ENCODE data around the gene DNASE1L1. TPM values are rescaled to one million over a fixed set of nuclear protein-coding genes. Genes with fewer than 3 reads are reported as not detected.

The DNASE1L1 gene
- total RNA-seq, 1 experiment from 2014 or later: 8.8 TPM

DNA sequence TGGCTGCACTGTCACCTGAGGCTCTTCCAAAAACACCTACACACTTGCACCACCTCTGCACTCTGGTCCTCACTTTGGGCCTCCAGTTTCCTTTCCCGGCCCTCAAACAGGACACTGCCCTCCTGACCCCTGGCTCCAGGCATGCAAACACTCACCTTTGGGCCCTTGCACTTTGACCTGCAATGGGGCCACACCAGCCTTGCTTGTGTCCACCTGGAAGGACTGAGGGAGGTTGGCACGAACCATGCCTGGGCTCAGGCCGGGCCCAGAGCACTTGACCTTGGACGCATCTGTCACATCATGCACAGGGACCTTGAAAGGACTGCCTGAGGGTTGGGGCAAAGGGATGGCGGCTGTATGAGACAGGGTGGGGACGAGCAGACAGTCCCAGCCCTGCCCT lies 50.2 kb downstream of the DNASE1L1 start:
- BruUV-seq (replicated peaks): no TSS peak
- TF ChIP-seq, protein P1, sequence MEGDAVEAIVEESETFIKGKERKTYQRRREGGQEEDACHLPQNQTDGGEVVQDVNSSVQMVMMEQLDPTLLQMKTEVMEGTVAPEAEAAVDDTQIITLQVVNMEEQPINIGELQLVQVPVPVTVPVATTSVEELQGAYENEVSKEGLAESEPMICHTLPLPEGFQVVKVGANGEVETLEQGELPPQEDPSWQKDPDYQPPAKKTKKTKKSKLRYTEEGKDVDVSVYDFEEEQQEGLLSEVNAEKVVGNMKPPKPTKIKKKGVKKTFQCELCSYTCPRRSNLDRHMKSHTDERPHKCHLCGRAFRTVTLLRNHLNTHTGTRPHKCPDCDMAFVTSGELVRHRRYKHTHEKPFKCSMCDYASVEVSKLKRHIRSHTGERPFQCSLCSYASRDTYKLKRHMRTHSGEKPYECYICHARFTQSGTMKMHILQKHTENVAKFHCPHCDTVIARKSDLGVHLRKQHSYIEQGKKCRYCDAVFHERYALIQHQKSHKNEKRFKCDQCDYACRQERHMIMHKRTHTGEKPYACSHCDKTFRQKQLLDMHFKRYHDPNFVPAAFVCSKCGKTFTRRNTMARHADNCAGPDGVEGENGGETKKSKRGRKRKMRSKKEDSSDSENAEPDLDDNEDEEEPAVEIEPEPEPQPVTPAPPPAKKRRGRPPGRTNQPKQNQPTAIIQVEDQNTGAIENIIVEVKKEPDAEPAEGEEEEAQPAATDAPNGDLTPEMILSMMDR (IDR thresholded peaks at IDR 0.05; ENCODE audit: insufficient read depth in 1 of 2, low read depth in 1 of 2, low read length in 1 of 2, severe bottlenecking in 1 of 2, unreplicated experiment in 1 of 2): no peak
- Histone ChIP-seq H3K4me3 (ENCODE audit: low read depth, low read length) (no peak overlapping the region), H3K36me3 (ENCODE audit: control insufficient read depth, insufficient read depth, low read length) (peaks cover 3% of the 10 kb centered on the region), H3K4me1 (no peaks in the 10 kb centered on the region), H3K27me3 (replicated peaks; ENCODE audit: control insufficient read depth, insufficient read depth, low read length) (no peaks in the 10 kb centered on the region), H3K9me3 (no peaks in the 10 kb centered on the region)
- intact Hi-C loops (cut with micrococcal nuclease; ENCODE audit: unreplicated experiment): no loop called here
- ChIA-PET POLR2A (no interaction called here), CTCF (no interaction called here)
- peaks cover 85% of the 10 kb centered on the region for H3K36me3 Mint-ChIP-seq (ENCODE audit: insufficient read depth, unreplicated experiment)
- no peaks in the 10 kb centered on the region for H3K9me3 Mint-ChIP-seq (ENCODE audit: unreplicated experiment)
- peak overlapping the region; percentile 25 for H3K4me3 Mint-ChIP-seq (ENCODE audit: unreplicated experiment)
- H3K4me1 Mint-ChIP-seq (ENCODE audit: low read depth, unreplicated experiment): no peaks in the 10 kb centered on the region
- H3K27me3 Mint-ChIP-seq (ENCODE audit: insufficient read depth, unreplicated experiment): no peaks in the 10 kb centered on the region
- peak overlapping the region; percentile 81 for H3K27ac Mint-ChIP-seq (ENCODE audit: unreplicated experiment)
- DNase-seq: no peak

DNA sequence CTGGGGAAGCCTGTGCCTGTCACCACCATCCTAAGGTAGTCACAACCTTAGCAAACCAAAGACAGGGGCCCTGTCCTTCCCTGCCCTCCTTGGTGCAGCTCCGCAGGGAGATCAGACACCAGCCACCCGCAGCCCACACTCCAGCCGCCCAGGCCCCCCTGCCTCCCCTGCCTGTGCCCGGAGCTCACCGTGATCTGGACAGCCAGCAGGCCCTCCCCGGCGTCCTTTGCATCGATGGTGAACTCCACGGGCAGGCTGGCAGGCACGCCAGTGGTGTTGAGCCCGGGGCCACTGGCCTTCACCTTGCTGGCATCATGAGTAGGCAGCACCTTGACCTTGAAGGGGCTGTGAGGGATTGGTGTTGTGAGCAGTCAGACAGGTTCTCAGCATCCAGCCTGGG lies 51.0 kb downstream of the DNASE1L1 start:
- Mint-ChIP-seq H3K36me3 (ENCODE audit: insufficient read depth, unreplicated experiment) (peaks cover 86% of the 10 kb centered on the region), H3K27me3 (ENCODE audit: insufficient read depth, unreplicated experiment) (no peaks in the 10 kb centered on the region), H3K27ac (ENCODE audit: unreplicated experiment) (no peak overlapping the region), H3K4me1 (ENCODE audit: low read depth, unreplicated experiment) (no peaks in the 10 kb centered on the region), H3K9me3 (ENCODE audit: unreplicated experiment) (no peaks in the 10 kb centered on the region), H3K4me3 (ENCODE audit: unreplicated experiment) (no peak overlapping the region)
- TF ChIP-seq, protein P1 (IDR thresholded peaks at IDR 0.05; ENCODE audit: insufficient read depth in 1 of 2, low read depth in 1 of 2, low read length in 1 of 2, severe bottlenecking in 1 of 2, unreplicated experiment in 1 of 2): no peak
- ChIA-PET POLR2A (no interaction called here), CTCF (no interaction called here)
- H3K36me3 ChIP-seq (ENCODE audit: control insufficient read depth, insufficient read depth, low read length): peaks cover 3% of the 10 kb centered on the region
- no peak for DNase-seq
- intact Hi-C loops (cut with micrococcal nuclease; ENCODE audit: unreplicated experiment): no loop called here
- H3K9me3 ChIP-seq: no peaks in the 10 kb centered on the region
- H3K27me3 ChIP-seq (replicated peaks; ENCODE audit: control insufficient read depth, insufficient read depth, low read length): no peaks in the 10 kb centered on the region
- no TSS peak for BruUV-seq (replicated peaks)
- no peak overlapping the region for H3K4me3 ChIP-seq (ENCODE audit: low read depth, low read length)
- no peaks in the 10 kb centered on the region for H3K4me1 ChIP-seq

DNA sequence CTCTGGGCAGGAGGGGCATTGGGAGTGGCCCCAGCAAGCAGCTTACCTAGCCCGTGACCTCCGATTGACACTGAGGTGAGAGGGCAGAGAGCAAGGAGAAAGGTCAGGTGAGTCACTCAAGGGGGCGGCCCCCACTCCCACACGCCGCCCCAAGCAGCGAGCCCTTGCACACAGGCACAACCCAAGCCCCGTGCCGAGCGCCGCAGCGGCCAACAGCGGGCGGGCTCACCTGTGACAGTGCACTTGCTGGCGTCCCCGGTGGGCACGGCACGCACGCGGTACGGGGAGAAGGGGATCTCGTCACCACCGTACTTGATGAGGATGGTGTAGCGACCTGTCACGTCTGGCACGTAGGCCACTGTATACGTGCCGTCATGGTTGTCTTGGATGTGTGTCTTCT lies 51.8 kb downstream of the DNASE1L1 start:
- no peak for DNase-seq
- TF ChIP-seq, protein P1 (IDR thresholded peaks at IDR 0.05; ENCODE audit: insufficient read depth in 1 of 2, low read depth in 1 of 2, low read length in 1 of 2, severe bottlenecking in 1 of 2, unreplicated experiment in 1 of 2): no peak
- no peak overlapping the region for H3K27ac Mint-ChIP-seq (ENCODE audit: unreplicated experiment)
- intact Hi-C loops (cut with micrococcal nuclease; ENCODE audit: unreplicated experiment): no loop called here
- no peaks in the 10 kb centered on the region for H3K27me3 ChIP-seq (replicated peaks; ENCODE audit: control insufficient read depth, insufficient read depth, low read length)
- H3K4me1 ChIP-seq: no peaks in the 10 kb centered on the region
- H3K9me3 ChIP-seq: no peaks in the 10 kb centered on the region
- no peaks in the 10 kb centered on the region for H3K9me3 Mint-ChIP-seq (ENCODE audit: unreplicated experiment)
- H3K4me3 Mint-ChIP-seq (ENCODE audit: unreplicated experiment): no peak overlapping the region
- peaks cover 86% of the 10 kb centered on the region for H3K36me3 Mint-ChIP-seq (ENCODE audit: insufficient read depth, unreplicated experiment)
- no peak overlapping the region for H3K4me3 ChIP-seq (ENCODE audit: low read depth, low read length)
- ChIA-PET CTCF (no interaction called here), POLR2A (no interaction called here)
- H3K4me1 Mint-ChIP-seq (ENCODE audit: low read depth, unreplicated experiment): no peaks in the 10 kb centered on the region
- peaks cover 3% of the 10 kb centered on the region for H3K36me3 ChIP-seq (ENCODE audit: control insufficient read depth, insufficient read depth, low read length)
- no TSS peak for BruUV-seq (replicated peaks)
- no peaks in the 10 kb centered on the region for H3K27me3 Mint-ChIP-seq (ENCODE audit: insufficient read depth, unreplicated experiment)

All from Caco-2 (cell line).